AML-193 (cell line): ENCODE measurements around the gene RIMBP2.

ENCODE experiments used
- DNase-seq, 2 experiments: peaks; one replicate each; lab custom pipeline; 2025; lab: John Stamatoyannopoulos, UW

RIMBP2 gene

GRCh38 chr12:130483616-130484180, 232.4 kb downstream of the RIMBP2 start:
- DNase-seq = no peak

DNA sequence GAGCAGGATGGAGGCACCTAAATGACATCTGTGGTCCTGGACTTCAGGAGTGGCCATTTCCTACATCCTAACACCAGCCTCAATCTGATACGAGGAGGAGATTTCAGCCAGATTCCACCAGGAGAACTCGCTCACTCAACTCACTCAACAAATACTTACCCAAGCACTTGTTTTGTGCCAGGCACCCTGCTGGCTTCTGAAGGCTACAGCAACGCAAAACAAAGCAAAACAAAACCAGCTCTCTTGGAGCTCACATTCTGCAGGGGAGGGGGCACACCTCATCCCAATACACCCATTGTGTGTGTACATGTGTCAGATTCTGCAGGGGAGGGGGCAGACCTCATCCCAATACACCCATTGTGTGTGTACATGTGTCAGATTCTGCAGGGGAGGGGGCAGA, 233.7 kb downstream of the RIMBP2 start:
- no peak for DNase-seq

DNA sequence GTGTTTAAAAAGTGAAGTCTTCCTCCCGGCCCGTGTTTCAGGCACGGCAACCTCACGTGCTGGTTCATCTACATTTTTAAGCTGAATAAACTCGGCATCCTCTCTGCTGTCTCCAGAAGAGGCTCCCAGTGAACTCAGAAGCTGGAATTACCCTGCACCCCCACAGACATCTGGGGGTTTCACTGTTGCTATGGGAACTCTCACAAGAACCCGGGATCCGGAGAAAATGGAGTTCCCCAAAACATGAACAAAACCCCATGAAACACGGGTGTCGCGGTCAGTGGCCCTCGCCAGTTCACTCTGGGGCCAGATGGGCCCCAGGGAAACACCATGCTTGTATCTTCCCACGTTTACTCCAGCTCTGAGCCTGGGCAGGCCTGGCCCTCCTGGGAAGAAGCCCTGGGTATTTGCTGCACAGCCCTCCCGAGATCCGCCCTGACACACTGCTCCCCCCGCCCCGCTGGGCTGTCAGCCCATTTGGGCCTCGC, 234.7 kb downstream of the RIMBP2 start:
- no peak for DNase-seq

GRCh38 chr12:130480887-130481286, 235.2 kb downstream of the RIMBP2 start:
- no peak for DNase-seq

DNA sequence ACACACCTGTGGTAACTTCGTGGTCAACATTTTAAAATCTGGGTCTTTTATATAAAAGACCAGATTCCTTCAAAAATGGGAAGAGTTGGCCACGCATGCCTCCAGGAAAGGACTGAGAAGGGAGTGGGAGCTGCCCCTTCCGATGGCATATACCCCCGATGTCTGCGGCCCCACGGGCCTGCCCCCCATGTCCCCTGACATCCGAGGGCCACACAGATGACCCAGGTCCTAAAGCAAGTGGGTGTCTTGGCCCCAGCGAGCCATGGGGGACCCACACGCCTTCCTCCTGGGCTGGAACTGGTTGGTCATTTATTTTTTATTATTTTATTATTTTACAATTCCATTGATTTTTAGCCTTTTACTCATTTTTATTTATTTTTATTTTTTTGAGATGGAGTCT, 235.9 kb downstream of the RIMBP2 start:
- DNase-seq = no peak

- DNase-seq = no peak
These were observed 236.5 kb downstream of the RIMBP2 start for GRCh38 chr12:130479401-130480125.

DNA sequence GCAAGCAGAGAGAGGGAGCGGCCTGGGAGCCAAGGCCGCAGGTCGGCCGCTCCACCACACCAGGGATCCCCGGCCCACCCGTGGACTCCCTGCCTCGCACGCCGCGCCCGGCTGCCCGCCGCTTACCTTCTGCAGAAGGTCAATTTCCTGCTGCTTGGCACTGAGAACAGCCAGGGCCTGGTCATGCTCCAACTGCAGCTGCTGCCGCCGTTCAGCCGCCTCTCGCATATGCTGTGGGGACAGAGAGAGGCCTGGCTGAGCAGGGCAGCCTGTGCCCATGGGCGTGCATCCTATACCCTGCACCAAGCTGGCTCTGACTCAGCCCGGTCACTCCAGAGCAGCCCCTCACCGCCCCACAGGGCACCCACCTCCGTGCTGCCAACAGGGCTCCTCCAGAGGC, 237.3 kb downstream of the RIMBP2 start:
- DNase-seq = no peak

DNA sequence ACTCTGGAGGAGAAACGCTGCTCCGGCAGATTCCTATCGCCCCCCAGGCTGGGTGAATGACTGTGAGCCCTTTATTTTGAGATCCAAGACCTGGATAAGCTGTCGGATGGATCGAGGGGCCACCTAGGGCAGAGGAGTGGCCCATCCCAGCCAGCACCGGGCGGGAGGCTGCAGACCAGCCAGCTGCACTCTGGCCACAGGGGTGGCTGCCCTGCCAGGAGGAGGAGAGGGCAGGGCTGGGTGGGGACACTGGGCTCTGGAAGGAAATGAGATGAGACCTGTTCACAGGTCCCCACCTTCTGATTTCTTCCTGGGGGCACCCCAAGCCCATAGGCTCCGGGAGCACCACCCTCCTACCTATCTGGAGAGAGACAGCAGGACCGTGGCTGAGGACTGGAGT, 238.4 kb downstream of the RIMBP2 start:
- no peak for DNase-seq

DNA sequence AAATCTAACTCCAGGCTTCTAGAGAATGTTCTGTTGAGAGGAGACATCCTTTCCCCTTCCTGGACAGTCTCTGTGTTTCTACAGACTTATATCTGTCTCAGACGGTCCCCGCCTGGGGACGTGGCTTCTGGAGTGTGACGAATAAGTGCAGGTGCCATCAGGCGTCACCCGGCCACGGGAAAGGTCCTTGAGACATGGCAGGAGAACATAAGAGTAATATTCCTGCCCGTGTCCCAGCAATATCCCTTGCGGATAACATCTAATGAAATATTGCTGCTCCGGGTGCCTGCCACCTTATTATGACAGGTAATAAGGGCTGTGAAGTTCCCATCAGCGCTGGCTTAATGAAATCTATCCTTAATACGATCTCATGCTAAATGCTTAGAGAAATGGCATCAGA, 238.8 kb downstream of the RIMBP2 start:
- DNase-seq = no peak

DNA sequence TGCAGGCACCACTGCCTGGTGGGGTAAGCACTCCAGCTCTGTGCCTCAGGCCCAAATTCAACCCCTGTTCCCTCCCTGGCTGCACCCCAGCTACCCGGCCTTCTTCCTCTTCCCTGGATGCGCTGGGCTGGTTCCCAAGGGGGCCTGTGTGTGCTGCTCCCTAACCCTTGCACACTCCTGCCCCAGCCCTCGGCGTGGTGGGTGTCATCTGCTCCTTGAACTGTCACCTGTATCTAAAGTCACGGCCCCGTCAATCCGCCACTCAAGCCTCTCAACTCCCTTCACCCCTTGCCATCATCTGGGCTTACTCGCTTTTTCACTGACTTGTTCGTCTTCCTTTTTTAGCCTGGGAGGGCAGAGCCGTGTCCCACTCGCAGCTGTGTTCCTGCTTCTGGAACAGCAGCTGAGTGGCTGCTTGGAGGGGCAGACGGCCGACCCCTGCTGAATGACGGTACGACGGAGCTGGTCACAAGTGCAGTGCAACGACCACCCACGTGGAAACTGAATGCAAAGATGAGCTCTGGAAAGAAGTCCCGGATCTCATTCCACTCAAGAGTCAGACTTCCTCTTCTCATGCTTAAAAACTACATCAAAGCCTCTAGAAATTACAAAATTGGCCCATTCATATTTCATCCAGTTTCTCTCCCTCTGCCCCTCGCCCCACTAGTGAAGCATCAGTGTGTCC, 239.5 kb downstream of the RIMBP2 start:
- DNase-seq = no peak

DNA sequence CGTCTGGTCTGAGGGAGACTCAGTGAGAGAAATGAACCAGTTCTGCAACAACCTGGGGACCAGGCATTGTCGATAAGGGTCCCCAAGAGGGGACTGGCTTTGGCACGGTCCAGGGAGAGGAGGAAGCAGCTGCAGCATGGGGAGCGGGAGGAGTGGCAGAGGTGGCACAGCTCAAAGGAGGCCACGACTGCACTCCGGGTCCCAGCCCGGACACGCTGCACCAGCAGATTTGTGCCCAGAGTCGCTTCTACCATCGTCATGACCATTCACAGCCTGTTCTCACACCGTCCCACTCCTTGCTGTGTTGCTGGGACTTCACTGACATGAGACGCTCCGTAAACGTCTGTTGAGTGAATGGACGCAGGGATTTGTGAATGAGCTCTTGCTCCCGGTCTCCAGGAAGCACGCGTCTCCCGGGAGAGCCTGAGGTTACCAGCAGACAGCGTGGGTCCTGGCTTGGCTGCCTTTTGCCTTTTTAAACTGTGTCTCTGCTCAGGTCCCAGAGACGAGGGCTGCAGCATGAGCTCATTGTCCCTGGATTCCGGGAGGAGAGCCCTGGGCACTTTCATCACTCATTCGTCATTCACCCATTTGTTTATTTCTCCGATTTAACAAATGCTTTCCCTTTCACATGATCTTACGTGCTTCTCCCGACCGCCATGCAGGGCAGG, 241.4 kb downstream of the RIMBP2 start:
- DNase-seq = no peak

GRCh38 chr12:130473266-130473665, 242.8 kb downstream of the RIMBP2 start:
- DNase-seq = no peak

GRCh38 chr12:130470969-130471368, 245.1 kb downstream of the RIMBP2 start:
- no peak for DNase-seq

DNA sequence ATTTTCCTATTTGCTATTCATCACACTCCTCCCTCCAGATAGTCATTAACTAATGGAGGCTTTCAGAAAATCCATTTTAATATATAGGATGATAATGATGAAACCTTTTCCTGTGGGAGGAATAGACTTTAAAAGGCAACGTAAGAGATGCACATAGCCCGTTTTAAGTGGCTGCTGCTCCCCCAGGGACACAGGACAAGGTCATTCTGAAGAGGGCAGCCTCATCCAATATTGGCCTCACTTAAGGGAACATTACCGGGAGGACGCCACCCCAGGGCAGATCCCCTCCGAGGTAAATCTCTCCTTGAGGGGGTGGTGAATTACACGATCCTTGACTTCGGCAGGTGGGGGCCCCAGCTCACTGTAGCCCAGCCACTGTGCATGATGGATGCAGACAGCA, 246.5 kb downstream of the RIMBP2 start:
- no peak for DNase-seq

GRCh38 chr12:130468700-130469245, 247.3 kb downstream of the RIMBP2 start:
- DNase-seq = no peak

DNA sequence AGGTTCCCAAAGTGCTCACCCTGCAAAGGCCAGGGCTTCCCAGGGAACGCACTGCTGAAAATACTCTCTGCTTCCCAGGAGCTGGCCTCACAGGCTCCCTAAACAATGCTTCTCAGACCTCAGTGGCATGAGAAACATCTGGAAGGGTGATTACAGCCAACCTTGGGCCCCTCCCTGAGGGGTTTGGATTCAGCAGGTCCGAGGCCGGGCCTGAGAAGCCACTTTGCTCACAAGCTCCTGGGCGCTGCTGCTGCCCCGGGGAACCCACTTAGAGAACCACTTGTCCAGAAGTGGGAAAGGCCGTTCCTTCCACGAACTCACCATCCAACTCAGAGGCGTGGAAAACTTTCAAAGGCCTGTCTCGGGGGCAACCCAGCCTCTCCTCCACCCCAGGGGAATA, 247.9 kb downstream of the RIMBP2 start:
- DNase-seq = no peak

GRCh38 chr12:130465626-130466025, 250.5 kb downstream of the RIMBP2 start:
- no peak for DNase-seq

DNA sequence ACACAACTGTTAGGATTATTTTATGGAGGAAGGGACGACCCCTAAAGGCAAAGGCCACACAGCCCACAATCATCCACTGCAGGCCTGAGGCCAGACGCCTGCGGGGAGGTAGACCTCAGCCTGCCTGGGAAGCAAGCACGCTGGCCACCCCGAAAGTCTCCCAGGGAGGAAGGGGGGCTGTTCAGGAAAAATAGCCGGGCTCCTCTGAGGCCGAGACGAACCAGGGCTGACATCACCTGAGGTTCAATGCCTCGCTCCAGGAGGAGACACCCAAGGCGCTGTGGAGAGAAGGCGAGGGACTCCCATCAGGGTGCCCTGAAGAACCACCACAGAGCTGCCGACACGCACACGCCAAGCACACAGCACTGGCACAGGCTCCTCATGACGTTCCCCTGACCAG, 251.1 kb downstream of the RIMBP2 start:
- DNase-seq = no peak

DNA sequence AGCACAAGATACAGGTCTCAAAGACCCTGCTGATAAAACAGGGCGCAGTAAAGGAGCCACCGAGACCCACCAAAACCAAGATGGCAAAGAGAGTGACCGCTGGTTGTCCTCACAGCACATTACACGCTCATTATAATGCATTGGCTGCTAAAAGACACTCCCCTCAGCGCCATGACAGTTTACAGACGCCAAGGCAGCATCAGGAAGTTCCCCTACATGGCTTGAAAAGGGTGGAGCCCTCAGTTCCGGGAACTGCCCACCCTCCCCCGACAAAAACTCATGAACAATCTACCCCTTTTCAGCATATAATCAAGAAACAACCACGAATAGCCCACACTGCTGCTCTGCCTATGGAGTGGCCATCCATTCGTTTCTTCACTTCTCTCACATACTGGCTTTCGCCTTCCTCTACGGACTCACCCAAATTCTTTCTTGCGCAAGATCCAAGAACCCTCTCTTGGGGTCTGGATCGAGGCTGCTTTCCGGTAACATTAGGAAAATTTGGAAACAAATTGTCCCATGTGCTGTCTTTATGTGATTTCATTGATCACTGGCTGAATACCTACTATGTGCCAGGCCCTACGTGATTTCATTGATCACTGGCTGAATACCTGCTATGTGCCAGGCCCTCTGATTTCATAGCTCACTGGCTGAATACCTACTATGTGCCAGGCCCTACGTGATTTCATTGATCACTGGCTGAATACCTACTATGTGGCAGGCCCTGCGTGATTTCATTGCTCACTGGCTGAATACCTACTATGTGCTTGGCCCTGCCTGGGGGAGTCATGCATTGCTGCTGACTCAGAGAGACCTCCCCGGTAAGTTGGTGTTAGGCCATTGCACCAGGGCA, 252.1 kb downstream of the RIMBP2 start:
- DNase-seq = no peak

- no peak for DNase-seq
These were observed 252.8 kb downstream of the RIMBP2 start for GRCh38 chr12:130463275-130463658.

DNA sequence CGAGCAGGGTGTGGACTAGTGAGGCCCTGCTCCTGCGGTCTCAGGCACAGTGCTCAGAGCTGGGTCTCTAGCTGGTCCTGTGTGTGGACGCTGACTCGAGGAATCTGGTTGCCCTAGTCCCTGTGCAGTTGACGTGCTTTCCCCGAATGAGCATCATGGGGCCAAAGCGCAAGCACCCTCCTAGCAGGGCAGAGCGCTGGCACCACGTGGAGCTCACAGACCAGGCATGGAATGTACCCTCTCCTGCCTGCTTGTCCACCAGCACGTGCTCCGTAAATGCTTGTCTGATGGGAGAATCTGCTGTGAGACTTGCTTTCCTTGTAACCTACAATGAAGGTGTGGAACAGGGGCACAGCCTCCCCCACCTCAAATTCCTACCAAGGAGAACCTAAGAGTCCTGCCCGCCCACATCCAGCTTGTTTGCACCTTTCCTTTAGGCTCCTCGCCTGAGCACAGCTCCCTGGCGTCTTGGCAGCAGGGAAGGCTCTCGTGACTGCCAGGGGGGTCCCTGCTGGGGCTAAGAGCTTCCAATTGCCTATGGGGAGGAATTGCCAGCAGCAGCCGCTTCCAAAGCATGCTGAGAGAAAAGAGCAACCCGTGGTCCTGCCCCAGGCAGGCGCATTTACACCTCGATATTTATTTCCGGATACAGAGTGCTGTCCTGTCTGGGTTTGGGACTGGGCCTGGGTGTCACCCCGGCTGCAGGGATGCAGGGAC, 253.4 kb downstream of the RIMBP2 start:
- no peak for DNase-seq
